OCI-LY1 (cell line): ENCODE data around the gene JCAD.

Experiments used
- CTCF ChIP-seq: fragments of 200-600 bp; sonication (generic), shearing (Covaris generic); IDR thresholded peaks from 2 replicates; pipeline ENCODE4 v1.5.1; 2017; ENCODE audit warnings: mild to moderate bottlenecking, antibody characterized with exemption, low read length, moderate library complexity, mixed read lengths
- EZH2 ChIP-seq: fragments of 200-600 bp; sonication (generic), shearing (Covaris generic); IDR thresholded peaks from 2 replicates; pipeline ENCODE4 v1.8.0; 2017; ENCODE audit warnings: borderline replicate concordance, mixed run types, mild to moderate bottlenecking, antibody characterized with exemption, low read length, moderate library complexity, mixed read lengths

DNA sequence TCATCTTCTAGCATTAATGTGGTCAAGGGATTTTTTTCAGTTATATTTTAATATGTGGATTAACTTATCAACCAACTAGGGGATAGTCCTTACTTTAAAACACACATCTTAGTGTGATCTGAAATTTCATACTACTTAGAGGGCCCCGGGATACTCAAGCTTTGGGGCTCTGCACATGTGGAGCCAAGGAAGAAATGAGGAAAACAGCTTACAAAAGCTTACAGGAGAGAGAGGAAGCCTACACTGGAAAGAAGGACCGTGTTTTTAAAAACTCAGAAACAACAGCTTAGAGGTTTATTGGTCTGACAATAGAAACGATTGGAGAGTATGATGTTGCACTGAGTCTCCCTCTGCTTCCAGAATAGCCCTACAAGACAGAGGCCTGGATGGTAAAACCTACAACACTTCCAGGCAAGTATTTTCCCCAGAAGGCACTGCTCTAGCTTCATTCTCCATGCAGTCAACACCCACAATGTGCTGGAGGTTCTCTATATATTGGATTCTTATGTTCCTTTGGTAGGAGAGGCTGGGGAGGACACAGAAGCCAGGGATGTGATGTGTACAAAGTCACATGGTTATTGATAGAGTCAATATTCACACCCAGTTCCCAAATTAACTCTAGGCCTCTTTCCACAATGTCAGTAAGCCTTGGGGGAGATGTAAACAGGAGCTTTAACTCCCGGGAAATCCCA lies 47.3 kb downstream of the JCAD start:
- TF ChIP-seq CTCF: no peak
- TF ChIP-seq EZH2: no peak
